GM23338 (cell line): Measurements from ENCODE around the gene TWIST2.

ENCODE experiments used
- CTCF ChIP-seq, 2 experiments: fragments of 200-600 bp in 1 of 2; sonication (generic) in 1 of 2; conservative IDR thresholded peaks; 2 replicates each; pipeline versions ENCODE4 v1.5.1 to v1.6.1; 2016 to 2017; ENCODE audit warnings: antibody characterized with exemption in 2 of 2, low read depth in 2 of 2, mild to moderate bottlenecking in 2 of 2, moderate library complexity in 1 of 2
- JUNB ChIP-seq: IDR thresholded peaks from one replicate; pipeline ENCODE4 v1.6.1; 2016; ENCODE audit warnings: antibody characterized with exemption; ENCODE audit not compliant: unreplicated experiment
- POLR2AphosphoS5 ChIP-seq: IDR thresholded peaks from 2 replicates; pipeline ENCODE4 v1.6.1; 2016; ENCODE audit warnings: antibody characterized with exemption, low read depth
- ZNF114 ChIP-seq: fragments of 250-450 bp; sonication (Bioruptor Pico); IDR thresholded peaks from 2 replicates; pipeline ENCODE4 v1.5.0; 2020; ENCODE audit warnings: mild to moderate bottlenecking, moderate library complexity

DNA sequence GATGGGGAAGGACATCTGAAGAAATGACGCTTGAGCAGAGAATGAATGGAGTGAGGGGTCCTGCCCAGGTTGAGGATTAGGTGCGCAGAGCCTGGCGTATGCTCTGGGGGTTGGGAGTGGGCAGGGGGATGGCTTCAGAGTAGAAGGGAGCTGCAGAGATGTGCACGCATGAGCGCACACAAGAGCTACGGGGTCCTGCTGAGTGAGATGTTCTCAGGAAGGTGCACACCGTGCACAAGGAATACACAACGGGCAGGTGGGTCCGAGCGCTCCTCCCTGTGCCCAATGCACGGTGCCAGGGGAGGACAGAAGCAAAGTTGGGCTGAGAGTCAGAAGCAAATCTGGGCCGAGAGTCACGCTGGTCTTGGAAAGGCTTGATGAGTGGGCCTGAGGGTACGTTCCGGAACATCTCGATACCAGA, 25.5 kb downstream of the TWIST2 start:
- no peak for TF ChIP-seq CTCF (conservative IDR thresholded peaks at IDR 0.05; ENCODE audit: low read depth in 2 of 2)
- no peak for TF ChIP-seq POLR2AphosphoS5
- TF ChIP-seq JUNB = no peak
- no peak for TF ChIP-seq ZNF114 (CRISPR knock-in tag)
